ENCODE results near the gene SKI.
A peak's percentile ranks its signal among the peaks of the same experiment; 100 is the strongest.

Gene SKI

GRCh38 chr1:2228157-2228594 is at the start of gene SKI:
Gene SKI (plus strand): TSS chr1:2228319. CDS start chr1:2228767, 448 bp downstream.
- no peak for DNase-seq

DNA sequence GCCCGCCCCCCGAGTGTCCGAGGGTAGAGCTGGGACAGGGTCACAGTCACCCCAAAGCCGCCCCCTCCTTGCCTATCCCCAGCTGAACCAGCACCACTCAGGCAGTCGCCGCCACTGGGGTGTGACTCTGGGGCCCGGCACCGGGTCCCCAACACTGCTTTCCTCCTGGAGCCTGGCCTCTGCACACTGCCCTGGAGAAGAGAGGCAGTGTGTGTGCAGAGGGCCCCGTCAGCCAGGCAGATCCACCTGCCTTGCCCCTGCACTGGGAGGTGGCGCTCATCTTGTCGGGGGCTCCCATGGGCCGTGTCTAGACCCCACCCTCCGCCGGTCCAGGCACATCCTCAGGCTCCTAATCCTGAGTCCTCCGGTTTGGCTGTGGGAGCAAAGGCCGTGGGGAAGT is 49.2 kb upstream of the SKI start:
- no peak for DNase-seq

DNA sequence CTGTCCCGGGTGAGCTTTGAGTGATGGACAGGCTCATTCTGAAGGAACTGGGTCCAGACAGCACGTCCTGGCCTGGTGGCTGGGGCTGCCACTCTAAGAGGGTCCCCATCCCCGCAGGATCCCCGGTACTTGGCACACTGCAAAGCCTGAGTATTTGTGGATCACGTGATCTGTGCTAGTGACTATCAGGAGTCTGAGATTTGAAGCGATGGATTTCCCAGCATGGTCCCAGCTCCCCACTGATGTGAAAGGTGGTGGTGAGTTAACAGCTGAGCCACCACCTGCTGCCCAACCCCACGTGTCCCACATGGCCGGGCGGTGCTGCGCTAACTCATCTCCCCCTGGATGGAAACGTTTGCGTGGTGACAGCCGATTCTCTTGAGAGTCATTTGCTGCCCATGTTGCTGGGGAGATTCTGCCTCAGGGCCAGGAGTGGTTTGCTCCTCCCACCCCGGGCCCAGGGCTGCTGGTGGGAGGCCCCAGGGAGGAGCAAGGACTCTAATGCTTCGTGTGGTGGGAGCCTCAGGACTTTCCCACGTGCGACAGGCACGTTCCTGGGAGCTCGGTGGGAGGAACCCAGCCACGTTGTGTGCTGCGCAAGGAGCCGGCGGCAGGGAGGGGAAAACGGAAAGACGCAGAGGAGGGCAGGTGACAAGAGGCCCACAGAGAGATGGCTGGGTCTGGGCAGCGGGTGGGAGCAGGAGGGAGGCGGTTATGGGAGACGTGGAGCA is 48.7 kb upstream of the SKI start:
- DNase-seq = no peak

- no peak for DNase-seq
Measured at GRCh38 chr1:2180297-2181245, 47.5 kb upstream of the SKI start.

- no peak for DNase-seq
Measured at GRCh38 chr1:2181271-2181670, 46.8 kb upstream of the SKI start.

GRCh38 chr1:2181752-2182151 is 46.4 kb upstream of the SKI start:
- DNase-seq = no peak

- no peak for DNase-seq
Measured at GRCh38 chr1:2182376-2182775, 45.7 kb upstream of the SKI start.

DNA sequence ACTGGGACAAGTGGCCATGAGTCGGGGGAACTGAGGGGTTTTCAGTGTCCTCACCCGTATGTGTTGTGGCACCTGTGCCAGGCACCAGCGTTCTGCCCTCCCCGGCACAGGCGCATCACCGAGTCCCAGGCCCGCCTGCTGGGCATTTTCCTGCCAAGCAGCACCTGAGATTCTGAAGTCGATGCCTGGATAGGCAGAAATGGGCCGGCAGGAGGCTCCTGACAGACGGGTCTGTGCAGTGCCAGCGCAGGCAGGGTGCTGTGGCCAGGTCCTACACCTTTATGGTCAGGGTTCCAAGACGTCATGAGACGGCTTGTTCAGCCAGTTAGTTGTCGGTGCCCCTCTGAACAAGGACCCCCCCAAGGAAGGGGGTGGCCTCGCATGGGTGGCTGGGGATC is 44.2 kb upstream of the SKI start:
- DNase-seq = no peak

DNA sequence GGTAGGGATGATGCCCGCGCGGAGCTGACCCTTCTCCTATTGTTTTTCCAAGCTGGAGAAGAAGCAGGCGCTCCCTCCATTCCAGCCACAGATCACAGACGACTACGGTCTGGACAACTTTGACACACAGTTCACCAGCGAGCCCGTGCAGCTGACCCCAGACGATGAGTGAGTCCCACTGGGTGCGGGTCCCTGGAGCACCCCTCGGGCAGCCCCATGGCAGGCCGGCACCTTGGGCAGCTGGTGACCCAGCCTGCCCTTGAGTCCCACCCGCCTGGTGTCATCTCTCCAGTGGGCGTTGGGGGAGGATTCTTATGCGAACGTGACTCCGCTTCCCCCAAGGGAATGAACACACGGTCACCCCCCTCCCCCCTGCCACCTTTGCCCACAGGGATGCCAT is 43.6 kb upstream of the SKI start:
- no peak for DNase-seq

DNA sequence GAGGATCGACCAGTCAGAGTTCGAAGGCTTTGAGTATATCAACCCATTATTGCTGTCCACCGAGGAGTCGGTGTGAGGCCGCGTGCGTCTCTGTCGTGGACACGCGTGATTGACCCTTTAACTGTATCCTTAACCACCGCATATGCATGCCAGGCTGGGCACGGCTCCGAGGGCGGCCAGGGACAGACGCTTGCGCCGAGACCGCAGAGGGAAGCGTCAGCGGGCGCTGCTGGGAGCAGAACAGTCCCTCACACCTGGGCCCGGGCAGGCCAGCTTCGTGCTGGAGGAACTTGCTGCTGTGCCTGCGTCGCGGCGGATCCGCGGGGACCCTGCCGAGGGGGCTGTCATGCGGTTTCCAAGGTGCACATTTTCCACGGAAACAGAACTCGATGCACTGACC is 43.2 kb upstream of the SKI start:
- no peak for DNase-seq

DNA sequence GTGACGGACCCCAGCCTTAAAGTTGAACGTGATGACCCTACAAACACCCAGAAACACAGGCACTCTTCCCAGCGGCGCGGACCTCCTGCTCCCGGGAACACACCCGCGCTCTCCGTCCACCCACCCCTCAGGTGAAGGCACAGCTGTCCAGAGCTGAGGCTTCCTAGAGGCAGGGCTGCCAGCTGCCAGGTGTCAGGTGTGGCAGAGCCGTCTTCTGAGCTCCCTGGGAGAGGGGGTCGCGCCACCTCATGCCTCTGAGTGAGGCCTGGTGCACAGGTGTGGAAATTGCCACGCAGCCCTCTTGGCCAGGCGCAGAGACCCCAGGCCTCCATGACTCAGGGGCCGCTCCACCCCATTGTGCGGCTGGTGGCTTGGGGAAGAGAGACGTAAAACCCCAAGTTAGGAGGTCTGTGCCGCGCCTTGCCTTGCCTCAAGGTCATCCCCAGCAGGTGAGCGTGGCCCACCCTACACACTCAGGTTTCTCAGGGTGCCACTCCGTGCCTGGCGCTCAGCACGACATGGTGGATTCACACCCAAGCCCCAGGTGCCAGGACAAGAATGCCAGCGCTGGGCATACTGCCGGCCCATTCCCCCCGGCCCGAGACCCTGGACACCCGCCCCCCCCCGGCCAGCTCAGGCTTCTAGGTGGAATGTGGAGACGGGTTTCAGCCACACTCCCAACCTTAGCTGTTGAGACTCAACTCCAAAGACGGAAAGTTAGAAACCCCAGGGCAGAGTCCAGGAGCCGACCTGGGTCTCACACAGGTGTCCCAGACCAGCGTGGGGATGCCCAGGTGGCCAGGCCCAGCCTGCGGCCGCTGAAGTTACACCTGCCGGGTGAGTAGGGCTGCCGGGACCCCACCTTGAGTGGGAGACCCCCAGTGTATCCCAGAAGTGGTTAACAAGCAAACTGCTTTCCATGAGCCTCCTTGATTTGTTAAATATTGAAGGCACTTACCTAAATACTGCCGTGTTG is 42.0 kb upstream of the SKI start:
- DNase-seq = no peak

DNA sequence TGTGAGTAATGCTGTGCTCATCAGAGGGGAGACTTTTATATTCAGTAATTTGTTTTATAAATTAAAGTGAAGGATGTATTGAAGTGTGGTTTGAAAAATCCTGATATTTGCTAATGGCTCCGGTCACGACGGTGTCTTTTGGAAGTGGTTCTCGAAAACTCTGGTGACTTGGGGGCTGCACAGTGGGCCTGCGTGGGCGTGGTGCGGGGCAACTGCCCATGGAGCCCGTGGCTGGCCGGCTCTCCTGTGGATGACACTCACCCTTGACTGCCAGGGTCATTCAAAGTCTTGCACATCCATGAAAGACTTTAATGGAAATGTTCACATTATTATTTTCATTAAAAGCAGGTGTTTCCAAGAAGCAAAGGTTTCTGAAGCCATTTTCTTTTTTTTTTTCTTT is 41.2 kb upstream of the SKI start:
- DNase-seq = no peak

- DNase-seq = peak; percentile 40
Measured at GRCh38 chr1:2187619-2188018, 40.5 kb upstream of the SKI start.

GRCh38 chr1:2188336-2188735 is 39.8 kb upstream of the SKI start:
- no peak for DNase-seq

DNA sequence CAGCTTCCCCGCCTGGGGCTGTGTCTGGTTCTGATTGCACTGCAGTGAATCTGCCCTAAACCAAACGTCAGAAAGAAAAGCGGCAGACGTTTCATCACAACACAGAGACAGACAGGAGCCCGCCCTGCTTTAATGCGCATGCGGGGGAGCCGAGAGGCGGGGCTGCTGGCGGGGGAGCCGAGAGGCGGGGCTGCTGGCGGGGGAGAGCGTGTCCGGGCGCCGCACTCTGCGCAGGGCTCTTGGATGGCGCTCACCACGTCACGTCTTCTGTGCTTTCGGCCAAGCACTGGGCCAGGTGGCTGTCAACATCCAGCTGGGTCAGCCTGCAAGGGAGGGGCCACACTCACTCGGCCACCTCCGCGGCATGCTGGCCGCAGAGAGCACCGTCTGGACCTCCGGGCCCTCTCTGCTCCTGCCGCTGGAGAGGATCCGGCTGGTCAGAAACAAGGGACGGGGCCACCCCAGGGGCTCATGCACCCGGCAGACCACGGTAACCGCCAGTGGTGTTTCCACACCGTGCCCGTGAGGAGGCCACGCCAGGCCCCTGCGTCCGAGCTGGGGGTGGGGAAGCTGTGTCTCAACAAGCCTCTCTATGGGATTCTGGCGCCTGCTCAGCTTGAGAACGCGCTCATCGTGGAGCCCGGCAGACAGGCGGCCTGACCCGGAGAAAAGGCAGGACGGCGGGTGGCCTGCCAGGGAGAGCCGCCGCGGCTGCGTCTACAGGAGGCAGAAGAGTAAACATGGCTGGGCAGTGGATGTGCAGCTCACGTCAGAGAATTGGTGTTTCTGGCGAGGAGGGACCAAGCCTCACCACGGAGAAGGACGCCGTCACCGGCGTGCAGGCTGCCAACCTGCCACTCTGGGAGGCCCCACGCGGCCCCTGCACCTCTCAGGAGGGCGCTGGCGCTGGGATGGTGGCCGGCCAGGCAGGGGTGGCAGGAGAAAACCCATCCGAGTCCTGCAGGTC is 38.4 kb upstream of the SKI start:
- peak; percentile 94 for DNase-seq

- no peak for DNase-seq
Measured at GRCh38 chr1:2190491-2190976, 37.6 kb upstream of the SKI start.

GRCh38 chr1:2192031-2192995 is 35.8 kb upstream of the SKI start:
- DNase-seq = no peak

GRCh38 chr1:2193514-2194281 is 34.4 kb upstream of the SKI start:
- no peak for DNase-seq

DNA sequence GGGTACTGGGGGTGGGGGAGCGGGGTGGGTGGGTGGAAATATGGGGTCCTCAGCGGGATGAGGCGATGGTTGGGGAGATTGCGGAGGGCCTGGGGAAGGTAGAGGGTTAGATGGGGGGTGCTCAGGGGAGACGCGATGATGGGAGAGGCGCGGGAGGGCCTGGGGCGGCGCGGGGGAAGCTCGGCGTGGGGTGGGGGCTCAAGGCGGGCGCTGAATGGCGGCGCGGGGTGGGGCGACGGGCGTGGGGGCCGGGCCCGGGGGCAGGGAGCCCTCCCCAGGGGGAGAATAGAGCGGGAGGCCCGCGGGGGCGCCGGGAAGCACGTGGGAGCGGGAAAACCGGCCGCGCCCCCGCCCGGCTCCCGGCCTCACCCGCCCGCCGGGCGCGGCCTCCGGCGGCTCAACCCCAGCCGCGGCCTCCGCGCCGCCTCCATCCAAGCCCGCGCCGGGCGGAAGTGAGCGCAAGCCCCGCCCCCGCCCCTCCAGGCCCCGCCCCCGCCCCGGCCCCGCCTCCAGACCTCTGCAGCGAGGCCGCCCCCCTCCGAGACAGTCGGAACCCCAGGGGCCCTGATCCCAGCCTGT is 33.7 kb upstream of the SKI start, which contains the start of gene FAAP20:
Gene FAAP20 (minus strand): TSS at position 454 of the 579 bp plus-strand sequence. CDS start 23 bp downstream, at position 431.
- DNase-seq = peak; percentile 79

Measured in hematopoietic multipotent progenitor cell treated with erythropoietin and hydrocortisone succinate and interleukin-3 and kit ligand, for 6 days (in vitro differentiated cells).